Mucosa of descending colon (tissue), 3 donors: ENCODE results near the gene ZBTB21. TPM values are rescaled to one million over a fixed set of nuclear protein-coding genes. Genes with fewer than 3 reads are reported as not detected.
A peak's percentile ranks its signal among the peaks of the same experiment; 100 is the strongest.

Source experiments
- ATAC-seq: fragments of 200-7000 bp; cut with Tn5 transposase; one replicate; pipeline ENCODE4 v1.9.1; 2020; ENCODE audit warnings: mild to moderate bottlenecking, moderate library complexity
- DNase-seq, 3 donors: peaks; one replicate each; pipeline ENCODE4 v3.0.0-alpha.2; 2020
- H3K36me3 ChIP-seq: fragments of 200-600 bp; one replicate; pipeline ENCODE4 v1.8.0; 2021; ENCODE audit warnings: low read depth, mild to moderate bottlenecking
- H3K4me1 ChIP-seq: fragments of 200-600 bp; one replicate; pipeline ENCODE4 v1.8.0; 2021; ENCODE audit warnings: low read depth, mild to moderate bottlenecking
- H3K4me3 ChIP-seq: fragments of 200-600 bp; one replicate; pipeline ENCODE4 v1.8.0; 2021; ENCODE audit warnings: mild to moderate bottlenecking
- H3K9me3 ChIP-seq: fragments of 200-600 bp; one replicate; pipeline ENCODE4 v1.8.0; 2021; ENCODE audit warnings: mild to moderate bottlenecking
- CTCF ChIP-seq: fragments of 200-600 bp; IDR thresholded peaks from one replicate; pipeline ENCODE4 v1.8.0; 2022; ENCODE audit warnings: antibody characterized with exemption, mild to moderate bottlenecking
- intact Hi-C, 2 donors: fragments of 100-400 bp; cut with DNase I in 1 of 2; cut with micrococcal nuclease in 1 of 2; formaldehyde crosslinking; loops; one replicate each; pipeline versions ENCODE4 v1.11.0 to v1.11.1; 2022; cut with DNase I, micrococcal nuclease
- total RNA-seq, 3 donors: library from RNA; stranded (reverse); fragmentation: NEBNext Ultra II Directional in 2 of 3; extraction: Animal tissue kit (Norgen Biotek cat#: 25700) in 2 of 3; gene quantifications; one replicate each; pipeline versions ENCODE4 v1.2.1 to v1.2.4, GENCODE V29; 2021 to 2023
- donor health status: DM: no; HTN: no; CAD: no; lungs with moderate emphysema.
- donor health status: DM: no; HTN: no; CAD: no.
- donor health status: DM: no; HTN: yes; CAD: no.

Gene ZBTB21
- total RNA-seq, 3 donors from 2014 or later = 11.8 to 18.9 (median 14.6) TPM

GRCh38 chr21:42028766-42029425, 18.7 kb upstream of the ZBTB21 start:
- peak; percentile 90 for ATAC-seq
- H3K36me3 ChIP-seq = no peaks in the 10 kb centered on the region
- DNase-seq = peak in 2 of 3 donors; percentile 44 to 50
- TF ChIP-seq CTCF = no peak
- no peak overlapping the region for H3K4me3 ChIP-seq
- H3K4me1 ChIP-seq = peaks cover 3% of the 10 kb centered on the region
- no peaks in the 10 kb centered on the region for H3K9me3 ChIP-seq
- intact Hi-C loops = no loop called here

- DNase-seq (no peak), ATAC-seq (no peak)
- intact Hi-C loops = no loop called here
Measured at GRCh38 chr21:42027822-42028765, 17.9 kb upstream of the ZBTB21 start.

GRCh38 chr21:42027085-42027821, 17.1 kb upstream of the ZBTB21 start:
- intact Hi-C loops = no loop called here
- Histone ChIP-seq H3K36me3 (no peaks in the 10 kb centered on the region), H3K4me1 (peaks cover 3% of the 10 kb centered on the region), H3K4me3 (no peak overlapping the region), H3K9me3 (no peaks in the 10 kb centered on the region)
- no peak for ATAC-seq
- no peak for TF ChIP-seq CTCF
- DNase-seq = no peak

More at GRCh38 chr21:42027822-42028765, 17.9 kb upstream of the ZBTB21 start:
- no peak overlapping the region for H3K4me3 ChIP-seq
- peaks cover 3% of the 10 kb centered on the region for H3K4me1 ChIP-seq
- H3K36me3 ChIP-seq = no peaks in the 10 kb centered on the region
- H3K9me3 ChIP-seq = no peaks in the 10 kb centered on the region
- TF ChIP-seq CTCF = no peak

GRCh38 chr21:42026082-42026435, 15.9 kb upstream of the ZBTB21 start:
- DNase-seq = no peak
- intact Hi-C loops = no loop called here
- no peak for TF ChIP-seq CTCF
- no peak overlapping the region for H3K4me3 ChIP-seq
- ATAC-seq = no peak
- no peaks in the 10 kb centered on the region for H3K36me3 ChIP-seq
- H3K4me1 ChIP-seq = peaks cover 5% of the 10 kb centered on the region
- no peaks in the 10 kb centered on the region for H3K9me3 ChIP-seq

GRCh38 chr21:42025376-42026081, 15.4 kb upstream of the ZBTB21 start:
- DNase-seq (no peak), ATAC-seq (no peak)
- Histone ChIP-seq H3K9me3 (no peaks in the 10 kb centered on the region), H3K4me1 (peaks cover 5% of the 10 kb centered on the region), H3K4me3 (no peak overlapping the region), H3K36me3 (no peaks in the 10 kb centered on the region)
- intact Hi-C loops = no loop called here
- TF ChIP-seq CTCF = no peak
